ENCODE results near the gene EXOSC7. TPM values are rescaled to one million over a fixed set of nuclear protein-coding genes. Genes with fewer than 3 reads are reported as not detected.

The EXOSC7 gene
- total RNA-seq, 1 experiment from 2014 or later: 70.9 TPM

GRCh38 chr3:45031531-45031930 is 55.5 kb downstream of the EXOSC7 start:
- Histone ChIP-seq H3K36me3 (ENCODE audit: control insufficient read depth, insufficient read depth, low read length) (no peaks in the 10 kb centered on the region), H3K27me3 (replicated peaks; ENCODE audit: control insufficient read depth, insufficient read depth, low read length) (no peaks in the 10 kb centered on the region), H3K9me3 (no peaks in the 10 kb centered on the region), H3K4me3 (ENCODE audit: low read depth, low read length) (no peak overlapping the region), H3K4me1 (no peaks in the 10 kb centered on the region)
- Mint-ChIP-seq H3K36me3 (ENCODE audit: insufficient read depth, unreplicated experiment) (peaks cover 5% of the 10 kb centered on the region), H3K27me3 (ENCODE audit: insufficient read depth, unreplicated experiment) (peaks cover 6% of the 10 kb centered on the region), H3K9me3 (ENCODE audit: unreplicated experiment) (no peaks in the 10 kb centered on the region), H3K4me3 (ENCODE audit: unreplicated experiment) (no peak overlapping the region), H3K27ac (ENCODE audit: unreplicated experiment) (no peak overlapping the region), H3K4me1 (ENCODE audit: low read depth, unreplicated experiment) (no peaks in the 10 kb centered on the region)
- intact Hi-C loops (cut with micrococcal nuclease; ENCODE audit: unreplicated experiment): no loop called here
- TF ChIP-seq CTCF (IDR thresholded peaks at IDR 0.05; ENCODE audit: insufficient read depth in 1 of 2, low read depth in 1 of 2, low read length in 1 of 2, severe bottlenecking in 1 of 2, unreplicated experiment in 1 of 2): no peak
- POLR2A ChIA-PET: no interaction called here
- CTCF ChIA-PET: no interaction called here
- no peak for DNase-seq
- no TSS peak for BruUV-seq (replicated peaks)

GRCh38 chr3:45032113-45032512 is 56.1 kb downstream of the EXOSC7 start:
- no peak overlapping the region for H3K4me3 ChIP-seq (ENCODE audit: low read depth, low read length)
- ChIA-PET CTCF (no interaction called here), POLR2A (no interaction called here)
- intact Hi-C loops (cut with micrococcal nuclease; ENCODE audit: unreplicated experiment): no loop called here
- Mint-ChIP-seq H3K4me3 (ENCODE audit: unreplicated experiment) (no peak overlapping the region), H3K36me3 (ENCODE audit: insufficient read depth, unreplicated experiment) (peaks cover 5% of the 10 kb centered on the region), H3K27ac (ENCODE audit: unreplicated experiment) (no peak overlapping the region), H3K9me3 (ENCODE audit: unreplicated experiment) (no peaks in the 10 kb centered on the region), H3K27me3 (ENCODE audit: insufficient read depth, unreplicated experiment) (peaks cover 6% of the 10 kb centered on the region), H3K4me1 (ENCODE audit: low read depth, unreplicated experiment) (no peaks in the 10 kb centered on the region)
- H3K4me1 ChIP-seq: no peaks in the 10 kb centered on the region
- BruUV-seq (replicated peaks): no TSS peak
- TF ChIP-seq CTCF (IDR thresholded peaks at IDR 0.05; ENCODE audit: insufficient read depth in 1 of 2, low read depth in 1 of 2, low read length in 1 of 2, severe bottlenecking in 1 of 2, unreplicated experiment in 1 of 2): no peak
- no peaks in the 10 kb centered on the region for H3K36me3 ChIP-seq (ENCODE audit: control insufficient read depth, insufficient read depth, low read length)
- no peaks in the 10 kb centered on the region for H3K9me3 ChIP-seq
- no peak for DNase-seq
- no peaks in the 10 kb centered on the region for H3K27me3 ChIP-seq (replicated peaks; ENCODE audit: control insufficient read depth, insufficient read depth, low read length)

GRCh38 chr3:45033791-45034190 is 57.7 kb downstream of the EXOSC7 start:
- peaks cover 5% of the 10 kb centered on the region for H3K36me3 Mint-ChIP-seq (ENCODE audit: insufficient read depth, unreplicated experiment)
- Histone ChIP-seq H3K27me3 (replicated peaks; ENCODE audit: control insufficient read depth, insufficient read depth, low read length) (no peaks in the 10 kb centered on the region), H3K9me3 (no peaks in the 10 kb centered on the region), H3K4me1 (no peaks in the 10 kb centered on the region), H3K4me3 (ENCODE audit: low read depth, low read length) (no peak overlapping the region), H3K36me3 (ENCODE audit: control insufficient read depth, insufficient read depth, low read length) (no peaks in the 10 kb centered on the region)
- peaks cover 6% of the 10 kb centered on the region for H3K27me3 Mint-ChIP-seq (ENCODE audit: insufficient read depth, unreplicated experiment)
- no peak for TF ChIP-seq CTCF (IDR thresholded peaks at IDR 0.05; ENCODE audit: insufficient read depth in 1 of 2, low read depth in 1 of 2, low read length in 1 of 2, severe bottlenecking in 1 of 2, unreplicated experiment in 1 of 2)
- intact Hi-C loops (cut with micrococcal nuclease; ENCODE audit: unreplicated experiment): no loop called here
- CTCF ChIA-PET: no interaction called here
- no peaks in the 10 kb centered on the region for H3K9me3 Mint-ChIP-seq (ENCODE audit: unreplicated experiment)
- POLR2A ChIA-PET: no interaction called here
- BruUV-seq (replicated peaks): no TSS peak
- no peak for DNase-seq
- no peak overlapping the region for H3K4me3 Mint-ChIP-seq (ENCODE audit: unreplicated experiment)
- H3K4me1 Mint-ChIP-seq (ENCODE audit: low read depth, unreplicated experiment): no peaks in the 10 kb centered on the region
- H3K27ac Mint-ChIP-seq (ENCODE audit: unreplicated experiment): no peak overlapping the region

Measured in Caco-2 (cell line).